HL-60 (cell line): ENCODE data around the gene TEX29.

Source experiments
- SPI1 ChIP-seq: IDR thresholded peaks from 2 replicates; pipeline ENCODE4 v1.6.1; 2012; ENCODE audit warnings: low read depth, mild to moderate bottlenecking, borderline replicate concordance
- TF ChIP-seq, protein P1 (sequence below): IDR thresholded peaks from one replicate; pipeline ENCODE4 v1.5.1; 2011; ENCODE audit warnings: low read length, control low read depth, inconsistent platforms; ENCODE audit not compliant: insufficient read depth

DNA sequence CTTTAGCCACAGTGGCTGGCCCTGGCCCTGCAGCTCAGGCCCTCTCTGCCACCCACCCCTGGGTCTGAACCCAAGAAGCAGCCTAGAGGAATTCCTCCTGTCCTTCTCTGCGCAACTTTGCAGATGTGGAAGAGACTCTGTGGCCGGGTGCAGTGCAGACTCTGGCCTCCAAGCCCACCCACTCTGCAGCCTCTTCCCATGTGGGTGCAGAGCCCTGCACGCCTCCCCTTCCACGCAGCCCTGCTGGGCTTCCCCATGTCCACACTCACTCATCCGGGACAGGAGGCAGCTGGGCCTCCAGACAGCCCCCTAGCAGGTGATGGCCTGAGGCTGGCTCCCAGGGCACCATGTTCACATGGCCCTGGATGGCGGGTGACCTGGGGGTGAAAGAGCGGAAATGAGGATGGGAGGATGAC, 2.5 kb downstream of the TEX29 start:
- TF ChIP-seq, protein P1, sequence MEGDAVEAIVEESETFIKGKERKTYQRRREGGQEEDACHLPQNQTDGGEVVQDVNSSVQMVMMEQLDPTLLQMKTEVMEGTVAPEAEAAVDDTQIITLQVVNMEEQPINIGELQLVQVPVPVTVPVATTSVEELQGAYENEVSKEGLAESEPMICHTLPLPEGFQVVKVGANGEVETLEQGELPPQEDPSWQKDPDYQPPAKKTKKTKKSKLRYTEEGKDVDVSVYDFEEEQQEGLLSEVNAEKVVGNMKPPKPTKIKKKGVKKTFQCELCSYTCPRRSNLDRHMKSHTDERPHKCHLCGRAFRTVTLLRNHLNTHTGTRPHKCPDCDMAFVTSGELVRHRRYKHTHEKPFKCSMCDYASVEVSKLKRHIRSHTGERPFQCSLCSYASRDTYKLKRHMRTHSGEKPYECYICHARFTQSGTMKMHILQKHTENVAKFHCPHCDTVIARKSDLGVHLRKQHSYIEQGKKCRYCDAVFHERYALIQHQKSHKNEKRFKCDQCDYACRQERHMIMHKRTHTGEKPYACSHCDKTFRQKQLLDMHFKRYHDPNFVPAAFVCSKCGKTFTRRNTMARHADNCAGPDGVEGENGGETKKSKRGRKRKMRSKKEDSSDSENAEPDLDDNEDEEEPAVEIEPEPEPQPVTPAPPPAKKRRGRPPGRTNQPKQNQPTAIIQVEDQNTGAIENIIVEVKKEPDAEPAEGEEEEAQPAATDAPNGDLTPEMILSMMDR: no peak
- TF ChIP-seq SPI1: no peak
